ENCODE measurements around the gene TUT1. TPM values are rescaled to one million over a fixed set of nuclear protein-coding genes. Genes with fewer than 3 reads are reported as not detected.
"Not testable (repeated sequence)": the region's sequence is repeated elsewhere in the genome, so short reads cannot be mapped to it uniquely, and the experiment has no call there.

Gene TUT1
- 19.3 and 25.1 TPM in 2 replicates for total RNA-seq (2014; rRNA removed; shearing (Covaris generic))

GRCh38 chr11:62591448-62592145 lies at the start of gene TUT1:
TUT1 (minus strand) TSS chr11:62591523; CDS start chr11:62591485, 38 bp downstream.
- peak; percentile 100 for DNase-seq (ENCODE audit: low spot score)

GRCh38 chr11:62632492-62632891 lies 41.2 kb upstream of the TUT1 start:
- no peak for DNase-seq (ENCODE audit: low spot score)

GRCh38 chr11:62627713-62628112 lies 36.4 kb upstream of the TUT1 start:
- peak; percentile 32 for DNase-seq (ENCODE audit: low spot score)

GRCh38 chr11:62622476-62623089 lies 31.3 kb upstream of the TUT1 start:
- no peak for DNase-seq (ENCODE audit: low spot score)

GRCh38 chr11:62621567-62622470 lies 30.5 kb upstream of the TUT1 start, which contains the start of gene B3GAT3:
B3GAT3 (minus strand) TSS chr11:62621986; CDS start chr11:62621947, 39 bp downstream.
- peak; percentile 100 for DNase-seq (ENCODE audit: low spot score)

- no peak for DNase-seq (ENCODE audit: low spot score)
Observed at GRCh38 chr11:62621027-62621566, 29.8 kb upstream of the TUT1 start.

GRCh38 chr11:62616957-62617356 lies 25.6 kb upstream of the TUT1 start:
- not testable (repeated sequence) for DNase-seq (ENCODE audit: low spot score)

- no peak for DNase-seq (ENCODE audit: low spot score)
Observed at GRCh38 chr11:62615521-62615920, 24.2 kb upstream of the TUT1 start.

- DNase-seq (ENCODE audit: low spot score): peak; percentile 58
Observed at GRCh38 chr11:62614275-62614674, 23.0 kb upstream of the TUT1 start.

- no peak for DNase-seq (ENCODE audit: low spot score)
Observed at GRCh38 chr11:62613291-62613778, 22.0 kb upstream of the TUT1 start.

GRCh38 chr11:62612366-62613290 lies 21.3 kb upstream of the TUT1 start, which contains the start of the genes EML3 and ROM1:
EML3 (minus strand) TSS chr11:62612775; CDS start chr11:62612457, 318 bp downstream.
ROM1 (plus strand) TSS chr11:62613257; CDS start chr11:62613282, 25 bp downstream.
- peak; percentile 83 for DNase-seq (ENCODE audit: low spot score)

GRCh38 chr11:62611705-62612365 lies 20.5 kb upstream of the TUT1 start:
- peak; percentile 66 for DNase-seq (ENCODE audit: low spot score)

- no peak for DNase-seq (ENCODE audit: low spot score)
Observed at GRCh38 chr11:62610814-62611704, 19.7 kb upstream of the TUT1 start.

GRCh38 chr11:62610403-62610802 lies 19.1 kb upstream of the TUT1 start:
- DNase-seq (ENCODE audit: low spot score): no peak

- no peak for DNase-seq (ENCODE audit: low spot score)
Observed at GRCh38 chr11:62608776-62609175, 17.5 kb upstream of the TUT1 start.

GRCh38 chr11:62607714-62608113 lies 16.4 kb upstream of the TUT1 start:
- no peak for DNase-seq (ENCODE audit: low spot score)

GRCh38 chr11:62605902-62606301 lies 14.6 kb upstream of the TUT1 start:
- DNase-seq (ENCODE audit: low spot score): no peak

GRCh38 chr11:62605467-62605866 lies 14.1 kb upstream of the TUT1 start:
- no peak for DNase-seq (ENCODE audit: low spot score)

Measured in HT-29 (cell line).